Effector memory CD4-positive, alpha-beta T cell (primary cell): ENCODE data around the gene SIRT7.

Source experiments
- DNase-seq, 3 donors: peaks; one replicate each; pipeline ENCODE4 v3.0.0-alpha.2; 2020
- H3K27ac ChIP-seq: 2 replicates; pipeline ENCODE4 v1.7.0; 2013; ENCODE audit warnings: mild to moderate bottlenecking, low read length, moderate library complexity; ENCODE audit not compliant: insufficient read depth, poor library complexity, severe bottlenecking
- H3K27me3 ChIP-seq: replicated peaks from 2 replicates; pipeline ENCODE4 v1.7.0; 2013; ENCODE audit warnings: mild to moderate bottlenecking, low read length; ENCODE audit not compliant: insufficient read depth, control insufficient read depth, poor library complexity, severe bottlenecking
- H3K36me3 ChIP-seq: 2 replicates; pipeline ENCODE4 v1.7.0; 2013; ENCODE audit warnings: mild to moderate bottlenecking, low read length, moderate library complexity; ENCODE audit not compliant: control insufficient read depth, insufficient read depth
- H3K4me1 ChIP-seq: 2 replicates; pipeline ENCODE4 v1.7.0; 2013; ENCODE audit warnings: low read length, mild to moderate bottlenecking; ENCODE audit not compliant: control insufficient read depth, insufficient read depth, poor library complexity, severe bottlenecking
- H3K4me3 ChIP-seq: 2 replicates; pipeline ENCODE4 v1.7.0; 2013; ENCODE audit warnings: low read length, low read depth, mild to moderate bottlenecking; ENCODE audit not compliant: insufficient read depth, poor library complexity, severe bottlenecking
- H3K9me3 ChIP-seq: 2 replicates; pipeline ENCODE4 v1.7.0; 2013; ENCODE audit warnings: mild to moderate bottlenecking, low read length, moderate library complexity; ENCODE audit not compliant: control insufficient read depth

SIRT7 gene

GRCh38 chr17:81960130-81960958 lies 42.4 kb upstream of the SIRT7 start:
- H3K9me3 ChIP-seq, result no peaks in the 10 kb centered on the region
- H3K4me3 ChIP-seq, result peak overlapping the region; percentile 45
- no peaks in the 10 kb centered on the region for H3K36me3 ChIP-seq
- peaks cover 17% of the 10 kb centered on the region for H3K4me1 ChIP-seq
- peaks cover 35% of the 10 kb centered on the region for H3K27me3 ChIP-seq
- H3K27ac ChIP-seq, result no peak overlapping the region
- no peak for DNase-seq

GRCh38 chr17:81959362-81960129 lies 41.6 kb upstream of the SIRT7 start:
- peak; percentile 71 to 77 (median 77) for DNase-seq
- H3K27me3 ChIP-seq, result peaks cover 35% of the 10 kb centered on the region
- H3K27ac ChIP-seq, result no peak overlapping the region

GRCh38 chr17:81958633-81959342 lies 40.8 kb upstream of the SIRT7 start:
- no peaks in the 10 kb centered on the region for H3K9me3 ChIP-seq
- no peak overlapping the region for H3K4me3 ChIP-seq
- H3K36me3 ChIP-seq, result no peaks in the 10 kb centered on the region
- H3K27ac ChIP-seq, result no peak overlapping the region
- H3K4me1 ChIP-seq, result peaks cover 17% of the 10 kb centered on the region
- peaks cover 35% of the 10 kb centered on the region for H3K27me3 ChIP-seq
- no peak for DNase-seq

More at GRCh38 chr17:81959362-81960129, 41.6 kb upstream of the SIRT7 start:
- peak overlapping the region; percentile 45 for H3K4me3 ChIP-seq
- H3K4me1 ChIP-seq, result peaks cover 17% of the 10 kb centered on the region
- no peaks in the 10 kb centered on the region for H3K9me3 ChIP-seq
- H3K36me3 ChIP-seq, result no peaks in the 10 kb centered on the region

GRCh38 chr17:81957691-81958432 lies 39.9 kb upstream of the SIRT7 start:
- no peaks in the 10 kb centered on the region for H3K36me3 ChIP-seq
- H3K9me3 ChIP-seq, result no peaks in the 10 kb centered on the region
- no peak overlapping the region for H3K4me3 ChIP-seq
- no peak overlapping the region for H3K27ac ChIP-seq
- peaks cover 35% of the 10 kb centered on the region for H3K27me3 ChIP-seq
- H3K4me1 ChIP-seq, result peaks cover 17% of the 10 kb centered on the region
- no peak for DNase-seq

- peaks cover 28% of the 10 kb centered on the region for H3K27me3 ChIP-seq
- no peak for DNase-seq
These were observed 38.9 kb upstream of the SIRT7 start for GRCh38 chr17:81956607-81957589.

GRCh38 chr17:81955756-81956544 lies 38.0 kb upstream of the SIRT7 start:
- Histone ChIP-seq H3K36me3 (no peaks in the 10 kb centered on the region), H3K4me3 (no peak overlapping the region), H3K27ac (no peak overlapping the region), H3K27me3 (peaks cover 23% of the 10 kb centered on the region), H3K9me3 (no peaks in the 10 kb centered on the region), H3K4me1 (peaks cover 18% of the 10 kb centered on the region)
- DNase-seq, result no peak

More at GRCh38 chr17:81956607-81957589, 38.9 kb upstream of the SIRT7 start:
- H3K4me3 ChIP-seq, result no peak overlapping the region
- no peak overlapping the region for H3K27ac ChIP-seq
- H3K9me3 ChIP-seq, result no peaks in the 10 kb centered on the region
- H3K4me1 ChIP-seq, result peaks cover 20% of the 10 kb centered on the region
- no peaks in the 10 kb centered on the region for H3K36me3 ChIP-seq

GRCh38 chr17:81955058-81955681 lies 37.2 kb upstream of the SIRT7 start:
- H3K4me1 ChIP-seq, result peaks cover 13% of the 10 kb centered on the region
- H3K9me3 ChIP-seq, result no peaks in the 10 kb centered on the region
- no peak overlapping the region for H3K27ac ChIP-seq
- peaks cover 17% of the 10 kb centered on the region for H3K27me3 ChIP-seq
- no peak for DNase-seq
- no peak overlapping the region for H3K4me3 ChIP-seq
- H3K36me3 ChIP-seq, result no peaks in the 10 kb centered on the region
